ENCODE measurements around the gene SIX6.
"Not testable (repeated sequence)": the region's sequence is repeated elsewhere in the genome, so short reads cannot be mapped to it uniquely, and the experiment has no call there.

The SIX6 gene

DNA sequence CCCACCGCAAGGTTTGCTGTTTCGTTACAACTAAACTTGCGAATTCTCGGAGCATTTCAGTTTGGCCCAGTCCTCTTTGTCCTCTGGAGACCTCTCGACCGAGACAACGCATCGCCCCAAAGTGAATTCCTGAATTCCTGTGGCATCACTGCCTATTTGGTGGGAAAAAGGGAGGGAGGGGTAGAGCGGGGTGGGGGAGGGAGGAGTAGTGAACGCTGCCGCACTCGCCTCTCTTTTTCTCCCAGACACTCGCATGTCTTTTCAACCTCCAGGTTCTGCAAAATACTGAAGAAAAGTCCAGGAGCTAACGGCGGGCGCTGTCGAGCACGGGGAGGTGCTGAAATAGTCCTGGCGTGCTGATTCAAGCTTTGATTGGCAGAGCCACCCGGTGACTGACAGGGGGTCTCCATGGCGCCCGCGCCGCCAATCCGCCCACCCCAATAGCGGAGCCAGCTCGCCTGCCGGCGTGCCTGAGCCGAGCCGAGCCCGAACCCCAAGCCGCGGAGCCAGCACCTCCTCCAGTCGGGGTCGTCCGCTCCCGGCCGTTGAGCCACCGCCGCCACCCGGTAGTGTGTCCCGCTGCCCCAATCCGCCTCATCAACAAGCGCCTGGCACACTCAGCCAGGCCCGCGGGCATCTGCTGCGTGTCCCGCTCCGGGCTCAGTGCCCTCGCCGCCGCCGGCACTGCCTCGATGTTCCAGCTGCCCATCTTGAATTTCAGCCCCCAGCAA is at the start of gene SIX6:
Gene SIX6, plus strand, starts transcription at position 440 of the 731 bp plus-strand sequence. Its CDS starts 253 bp downstream, at position 693.
- TF ChIP-seq, protein P1, sequence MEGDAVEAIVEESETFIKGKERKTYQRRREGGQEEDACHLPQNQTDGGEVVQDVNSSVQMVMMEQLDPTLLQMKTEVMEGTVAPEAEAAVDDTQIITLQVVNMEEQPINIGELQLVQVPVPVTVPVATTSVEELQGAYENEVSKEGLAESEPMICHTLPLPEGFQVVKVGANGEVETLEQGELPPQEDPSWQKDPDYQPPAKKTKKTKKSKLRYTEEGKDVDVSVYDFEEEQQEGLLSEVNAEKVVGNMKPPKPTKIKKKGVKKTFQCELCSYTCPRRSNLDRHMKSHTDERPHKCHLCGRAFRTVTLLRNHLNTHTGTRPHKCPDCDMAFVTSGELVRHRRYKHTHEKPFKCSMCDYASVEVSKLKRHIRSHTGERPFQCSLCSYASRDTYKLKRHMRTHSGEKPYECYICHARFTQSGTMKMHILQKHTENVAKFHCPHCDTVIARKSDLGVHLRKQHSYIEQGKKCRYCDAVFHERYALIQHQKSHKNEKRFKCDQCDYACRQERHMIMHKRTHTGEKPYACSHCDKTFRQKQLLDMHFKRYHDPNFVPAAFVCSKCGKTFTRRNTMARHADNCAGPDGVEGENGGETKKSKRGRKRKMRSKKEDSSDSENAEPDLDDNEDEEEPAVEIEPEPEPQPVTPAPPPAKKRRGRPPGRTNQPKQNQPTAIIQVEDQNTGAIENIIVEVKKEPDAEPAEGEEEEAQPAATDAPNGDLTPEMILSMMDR (IDR thresholded peaks at IDR 0.05; ENCODE audit: insufficient read depth, missing control alignments), result no peak
- FAIRE-seq (no peak), DNase-seq (ENCODE audit: insufficient read length, low spot score) (no peak)

DNA sequence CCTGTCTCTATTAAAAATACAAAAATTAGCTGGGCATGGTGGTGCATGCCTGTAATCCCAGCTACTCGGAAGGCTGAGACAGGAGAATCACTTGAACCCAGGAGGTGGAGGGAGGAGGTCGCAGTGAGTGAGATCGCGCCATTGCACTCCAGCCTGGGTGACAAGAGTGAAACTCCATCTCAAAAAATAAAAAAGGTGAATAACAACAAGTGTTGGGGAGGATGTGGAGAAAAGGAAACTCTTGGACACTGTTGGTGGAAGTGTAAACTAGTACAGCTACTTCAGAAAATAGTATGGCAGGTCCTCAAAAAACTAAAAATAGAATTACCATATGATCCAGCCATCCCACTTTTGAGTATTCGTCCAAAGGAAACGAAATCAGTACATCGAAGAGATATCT is 28.7 kb upstream of the SIX6 start:
- not testable (repeated sequence) for FAIRE-seq; DNase-seq (ENCODE audit: insufficient read length, low spot score)

DNA sequence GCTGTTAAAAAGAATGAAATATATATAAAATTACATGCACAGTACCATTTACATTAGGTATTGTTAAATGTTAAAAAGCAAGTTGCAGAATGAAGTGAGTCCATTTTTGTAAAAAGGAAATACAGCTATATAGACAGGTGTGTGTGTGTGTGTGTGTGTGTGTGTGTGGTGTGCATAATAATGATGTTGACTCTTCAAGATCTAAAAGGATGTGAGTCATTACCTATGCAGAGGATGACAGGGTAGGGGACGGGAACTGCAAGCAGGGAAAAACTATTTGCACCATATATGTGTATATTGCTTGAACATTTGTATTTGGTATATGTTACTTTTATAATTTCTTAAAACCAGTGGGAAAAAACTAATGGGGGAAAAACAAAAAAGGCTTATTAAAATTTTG is 26.2 kb upstream of the SIX6 start:
- TF ChIP-seq, protein P1 (IDR thresholded peaks at IDR 0.05; ENCODE audit: insufficient read depth, missing control alignments), result no peak
- FAIRE-seq, result no peak

DNA sequence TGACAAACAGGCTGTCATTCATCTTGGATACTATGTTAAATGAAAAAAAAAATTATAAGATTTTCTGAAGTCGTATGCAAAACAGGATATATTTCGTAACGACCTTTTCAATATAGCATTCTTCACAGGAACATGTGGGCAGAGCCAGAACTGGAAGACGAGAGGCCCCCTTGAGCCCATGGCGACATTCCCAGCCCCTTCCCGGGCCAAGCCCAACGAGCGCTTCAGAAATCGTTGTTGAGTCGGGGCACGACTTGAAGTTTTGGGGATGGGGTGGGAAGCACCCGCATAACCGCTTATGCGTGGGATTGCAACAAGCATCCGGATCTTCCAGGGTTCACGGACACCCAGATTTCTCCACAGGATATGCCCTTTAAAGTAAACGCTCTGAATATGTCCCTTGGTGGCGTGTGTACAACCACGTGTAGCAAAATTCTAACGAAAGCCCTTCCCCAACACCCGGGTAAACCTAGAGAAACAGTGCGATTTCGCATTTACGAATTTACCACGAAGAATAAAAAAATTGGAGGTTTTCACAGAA is 23.8 kb upstream of the SIX6 start:
- no peak for FAIRE-seq
- TF ChIP-seq, protein P1 (IDR thresholded peaks at IDR 0.05; ENCODE audit: insufficient read depth, missing control alignments), result no peak
- no peak for DNase-seq (ENCODE audit: insufficient read length, low spot score)

More for the DNA sequence above, 26.2 kb upstream of the SIX6 start:
- no peak for DNase-seq (ENCODE audit: insufficient read length, low spot score)

DNA sequence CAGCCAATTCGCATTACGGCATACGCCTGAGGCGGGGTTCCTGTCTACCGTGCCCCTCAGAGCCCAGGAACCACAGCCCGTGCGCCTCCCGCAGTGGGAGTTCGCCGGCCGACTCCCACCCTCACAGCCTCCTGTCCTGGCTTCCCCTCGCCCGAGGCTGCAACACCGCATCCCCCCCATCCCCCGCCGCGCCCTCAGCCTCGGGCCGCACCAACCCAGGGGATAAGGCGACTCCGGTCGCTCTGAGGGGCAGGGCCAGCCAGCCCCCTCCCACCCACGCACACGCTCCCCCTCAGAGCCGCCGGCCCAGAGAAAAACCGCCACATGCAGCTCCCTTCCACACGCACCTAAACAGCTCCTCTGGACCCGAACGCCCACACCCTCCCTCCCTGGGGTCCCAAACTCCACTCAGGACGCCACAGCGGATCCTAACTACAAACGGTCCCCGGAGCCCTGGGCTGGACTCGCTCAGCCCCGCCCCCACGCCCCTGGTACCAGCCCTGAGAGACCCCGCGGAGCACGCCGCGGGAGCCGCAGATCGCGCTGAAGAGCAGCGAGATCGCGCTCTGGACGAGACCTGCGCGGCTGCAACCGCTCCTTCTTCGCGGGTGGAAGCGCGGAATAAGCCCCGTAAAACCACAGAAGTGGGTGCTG is 23.2 kb upstream of the SIX6 start, which contains the start of gene C14orf39:
Gene C14orf39, minus strand, starts transcription at position 466 of the 654 bp plus-strand sequence. CDS start 985 bp downstream, outside the sequence.
- DNase-seq (ENCODE audit: insufficient read length, low spot score) (no peak), FAIRE-seq (no peak)
- TF ChIP-seq, protein P1 (IDR thresholded peaks at IDR 0.05; ENCODE audit: insufficient read depth, missing control alignments), result no peak

DNA sequence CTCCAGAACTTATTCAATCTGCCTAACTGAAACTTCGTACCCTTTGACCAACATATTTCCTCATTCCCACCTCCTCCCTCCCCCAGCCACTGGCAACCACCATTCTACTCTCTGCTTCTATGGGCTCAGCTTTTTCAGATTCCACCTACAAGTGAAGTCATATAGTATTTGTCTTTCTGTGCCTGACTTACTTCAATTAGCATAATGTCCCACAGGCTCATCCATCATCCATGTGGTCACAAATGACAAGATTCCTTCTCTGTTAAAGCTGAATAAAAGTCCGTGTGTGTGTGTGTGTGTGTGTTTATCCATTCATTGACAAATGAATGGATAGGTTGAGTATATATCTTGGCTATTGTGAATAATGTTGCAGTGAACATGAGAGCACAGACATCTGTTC is 21.7 kb upstream of the SIX6 start:
- TF ChIP-seq, protein P1 (IDR thresholded peaks at IDR 0.05; ENCODE audit: insufficient read depth, missing control alignments), result no peak
- FAIRE-seq, result no peak
- no peak for DNase-seq (ENCODE audit: insufficient read length, low spot score)

DNA sequence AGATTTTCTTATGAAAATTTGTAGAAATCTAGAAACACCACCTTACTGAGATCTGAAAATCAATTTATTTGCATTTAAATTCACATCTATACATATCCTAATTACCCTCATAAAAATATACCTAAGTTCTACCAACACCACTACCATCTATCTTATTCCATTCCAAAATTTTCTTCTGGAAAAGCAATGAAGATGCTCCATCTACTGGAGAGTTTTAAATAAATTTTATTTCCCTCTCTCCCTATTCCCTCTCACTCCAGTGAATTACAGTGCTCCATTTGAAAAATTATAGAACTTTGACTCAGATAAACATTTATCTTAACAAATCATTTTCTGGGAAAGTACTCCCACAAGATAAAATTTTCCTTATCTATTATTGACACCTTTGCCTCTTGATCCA is 20.8 kb upstream of the SIX6 start:
- FAIRE-seq, result no peak
- TF ChIP-seq, protein P1 (IDR thresholded peaks at IDR 0.05; ENCODE audit: insufficient read depth, missing control alignments), result peak; percentile 47

More for the DNA sequence above, 20.8 kb upstream of the SIX6 start:
- DNase-seq (ENCODE audit: insufficient read length, low spot score), result no peak
